C4-2B (cell line): ENCODE measurements around the gene FAM227B.

ENCODE experiments used
- ZFX ChIP-seq: fragments of 450-650 bp; IDR thresholded peaks from 2 replicates; pipeline ENCODE4 v1.6.1; 2017
- TF ChIP-seq, protein P1 (sequence below): fragments of 450-650 bp; conservative IDR thresholded peaks from 2 replicates; pipeline ENCODE4 v1.5.1; 2017; ENCODE audit warnings: mild to moderate bottlenecking

DNA sequence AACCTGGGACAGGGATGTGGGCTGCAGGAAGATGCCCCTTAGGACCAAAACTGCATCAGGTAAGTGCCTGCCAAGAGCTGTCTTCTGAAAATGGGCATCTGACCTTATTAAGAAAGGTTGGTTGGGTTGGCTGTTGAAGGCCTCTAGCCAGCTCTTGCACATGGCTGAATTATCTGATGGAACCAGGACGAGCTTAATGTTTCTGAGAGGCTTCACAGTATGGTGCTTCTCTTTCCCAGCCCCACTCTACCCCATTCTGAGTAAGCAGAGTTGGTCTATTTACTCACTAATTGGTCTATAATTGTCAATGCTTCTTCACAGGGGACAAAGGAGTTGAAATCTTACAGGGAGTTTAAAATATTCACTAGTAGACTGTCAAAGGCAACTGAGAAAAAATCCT lies 48.7 kb upstream of the FAM227B start:
- TF ChIP-seq, protein P1, sequence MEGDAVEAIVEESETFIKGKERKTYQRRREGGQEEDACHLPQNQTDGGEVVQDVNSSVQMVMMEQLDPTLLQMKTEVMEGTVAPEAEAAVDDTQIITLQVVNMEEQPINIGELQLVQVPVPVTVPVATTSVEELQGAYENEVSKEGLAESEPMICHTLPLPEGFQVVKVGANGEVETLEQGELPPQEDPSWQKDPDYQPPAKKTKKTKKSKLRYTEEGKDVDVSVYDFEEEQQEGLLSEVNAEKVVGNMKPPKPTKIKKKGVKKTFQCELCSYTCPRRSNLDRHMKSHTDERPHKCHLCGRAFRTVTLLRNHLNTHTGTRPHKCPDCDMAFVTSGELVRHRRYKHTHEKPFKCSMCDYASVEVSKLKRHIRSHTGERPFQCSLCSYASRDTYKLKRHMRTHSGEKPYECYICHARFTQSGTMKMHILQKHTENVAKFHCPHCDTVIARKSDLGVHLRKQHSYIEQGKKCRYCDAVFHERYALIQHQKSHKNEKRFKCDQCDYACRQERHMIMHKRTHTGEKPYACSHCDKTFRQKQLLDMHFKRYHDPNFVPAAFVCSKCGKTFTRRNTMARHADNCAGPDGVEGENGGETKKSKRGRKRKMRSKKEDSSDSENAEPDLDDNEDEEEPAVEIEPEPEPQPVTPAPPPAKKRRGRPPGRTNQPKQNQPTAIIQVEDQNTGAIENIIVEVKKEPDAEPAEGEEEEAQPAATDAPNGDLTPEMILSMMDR, result no peak
- TF ChIP-seq ZFX, result no peak
